Right atrium auricular region (tissue), 2 donors: ENCODE data around the gene RTCB. TPM values are rescaled to one million over a fixed set of nuclear protein-coding genes. Genes with fewer than 3 reads are reported as not detected.

Source experiments
- DNase-seq: peaks from one replicate; pipeline ENCODE4 v3.0.0-alpha.2; 2019; ENCODE audit warnings: low spot score
- H3K27ac ChIP-seq, 2 donors: fragments of 200-600 bp; sonication (generic); 1 replicate in 1 of 2; 2 replicates in 1 of 2; pipeline ENCODE4 v1.5.1; 2016 to 2019
- H3K27me3 ChIP-seq, 2 donors: fragments of 200-600 bp; sonication (generic); one replicate each; pipeline versions ENCODE4 v1.5.1 to v1.6.0; 2017 to 2019
- H3K36me3 ChIP-seq: fragments of 200-600 bp; sonication (generic); one replicate; pipeline ENCODE4 v1.5.1; 2016
- H3K4me1 ChIP-seq, 2 donors: fragments of 200-600 bp; sonication (generic); one replicate each; pipeline versions ENCODE4 v1.5.1 to v1.6.0; 2017 to 2019
- H3K4me3 ChIP-seq, 2 donors: fragments of 200-600 bp; sonication (generic); 1 replicate in 1 of 2; 2 replicates in 1 of 2; pipeline ENCODE4 v1.5.1; 2017 to 2019; ENCODE audit warnings: mild to moderate bottlenecking in 1 of 2, moderate library complexity in 1 of 2
- H3K9me3 ChIP-seq, 2 donors: fragments of 200-600 bp; sonication (generic); one replicate each; pipeline ENCODE4 v1.5.1; 2019
- CTCF ChIP-seq, 2 donors: fragments of 200-600 bp; sonication (generic); IDR thresholded peaks; one replicate each; pipeline ENCODE4 v1.5.1; 2019; ENCODE audit warnings: antibody characterized with exemption in 2 of 2
- total RNA-seq, 2 donors: library from RNA; depleted of rRNA; stranded (reverse); fragments of >200 nt; gene quantifications; one replicate each; pipeline ENCODE4 v1.1.0, GENCODE V29; 2016

Gene RTCB
- total RNA-seq, 2 donors from 2014 or later, result 42.9 to 49.3 TPM

DNA sequence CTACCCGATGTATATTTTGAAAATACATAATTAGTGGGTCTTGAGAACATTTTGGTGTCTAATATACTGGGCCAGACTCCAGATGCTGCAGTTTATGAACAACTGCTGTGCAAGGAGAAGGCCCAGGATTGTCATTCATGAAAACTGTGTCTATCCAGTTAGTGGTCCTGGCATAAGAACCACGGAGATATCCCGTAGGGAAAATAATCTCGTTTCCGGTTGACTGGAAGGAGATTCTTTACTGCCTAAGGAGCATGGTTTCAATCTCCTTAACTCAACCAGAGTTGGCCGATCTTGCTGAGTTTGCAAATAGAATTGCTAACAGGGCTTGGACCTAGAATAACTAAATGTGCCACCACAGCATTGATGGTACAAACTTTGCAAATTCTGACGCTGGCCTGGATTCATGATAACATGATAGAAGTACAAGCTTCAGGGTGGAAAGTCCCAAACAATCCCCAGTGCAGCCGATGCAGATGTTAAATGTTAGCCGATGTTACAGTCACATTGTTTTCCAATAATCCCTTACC is 4.6 kb upstream of the RTCB start:
- Histone ChIP-seq H3K36me3 (no peaks in the 10 kb centered on the region), H3K9me3 (no peaks in the 10 kb centered on the region), H3K4me1 (no peaks in the 10 kb centered on the region), H3K27me3 (no peaks in the 10 kb centered on the region), H3K4me3 (no peak overlapping the region), H3K27ac (no peak overlapping the region)
- no peak for DNase-seq
- TF ChIP-seq CTCF (IDR thresholded peaks at IDR 0.05), result no peak

GRCh38 chr22:32414191-32414590 is 2.1 kb upstream of the RTCB start:
- no peaks in the 10 kb centered on the region for H3K36me3 ChIP-seq
- peaks cover 0 to 21% of the 10 kb centered on the region in 2 donors for H3K4me1 ChIP-seq
- no peak overlapping the region for H3K27ac ChIP-seq
- H3K9me3 ChIP-seq, result no peaks in the 10 kb centered on the region
- H3K4me3 ChIP-seq, result no peak overlapping the region
- DNase-seq, result no peak
- TF ChIP-seq CTCF (IDR thresholded peaks at IDR 0.05), result no peak
- no peaks in the 10 kb centered on the region for H3K27me3 ChIP-seq

GRCh38 chr22:32413719-32414118 is 1.7 kb upstream of the RTCB start:
- H3K36me3 ChIP-seq, result peaks cover 3% of the 10 kb centered on the region
- no peaks in the 10 kb centered on the region for H3K9me3 ChIP-seq
- no peak for TF ChIP-seq CTCF (IDR thresholded peaks at IDR 0.05)
- no peak for DNase-seq
- H3K4me1 ChIP-seq, result peaks cover 0 to 21% of the 10 kb centered on the region in 2 donors
- no peaks in the 10 kb centered on the region for H3K27me3 ChIP-seq
- no peak overlapping the region for H3K4me3 ChIP-seq
- no peak overlapping the region for H3K27ac ChIP-seq

DNA sequence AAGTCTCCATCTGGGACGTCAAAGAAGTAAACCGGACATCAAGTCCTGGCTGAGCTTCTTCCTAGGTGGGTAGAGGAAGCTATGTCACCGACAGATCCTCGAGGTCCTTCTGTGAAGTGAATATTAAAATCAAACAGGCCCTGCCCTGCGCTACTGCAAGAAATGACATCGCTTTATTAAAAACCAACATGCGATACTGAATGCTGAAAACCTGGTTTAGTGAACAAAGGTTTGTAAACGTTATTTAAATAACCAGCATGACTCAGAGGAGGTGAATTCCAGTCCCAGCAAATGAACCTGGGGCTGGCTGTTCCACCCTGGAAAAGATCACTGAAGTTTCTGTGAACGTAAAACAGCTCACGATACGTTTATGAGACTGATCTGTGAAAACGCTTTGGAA is 645 bp downstream of the RTCB start:
- Histone ChIP-seq H3K27ac (peak overlapping the region; percentile 65 to 68), H3K27me3 (no peaks in the 10 kb centered on the region), H3K36me3 (peaks cover 25% of the 10 kb centered on the region), H3K4me1 (peaks cover 0 to 21% of the 10 kb centered on the region in 2 donors), H3K4me3 (peak overlapping the region; percentile 89 to 97), H3K9me3 (no peaks in the 10 kb centered on the region)
- no peak for DNase-seq
- no peak for TF ChIP-seq CTCF (IDR thresholded peaks at IDR 0.05)

- Histone ChIP-seq H3K4me3 (peak overlapping the region; percentile 89 to 97), H3K9me3 (no peaks in the 10 kb centered on the region), H3K36me3 (peaks cover 34% of the 10 kb centered on the region), H3K4me1 (peaks cover 0 to 21% of the 10 kb centered on the region in 2 donors), H3K27me3 (no peaks in the 10 kb centered on the region), H3K27ac (no peak overlapping the region)
- DNase-seq, result no peak
- no peak for TF ChIP-seq CTCF (IDR thresholded peaks at IDR 0.05)
Measured at GRCh38 chr22:32410459-32410858, 1.6 kb downstream of the RTCB start.

GRCh38 chr22:32409977-32410376 is 2.1 kb downstream of the RTCB start:
- no peaks in the 10 kb centered on the region for H3K27me3 ChIP-seq
- no peak overlapping the region for H3K27ac ChIP-seq
- H3K4me1 ChIP-seq, result peaks cover 0 to 21% of the 10 kb centered on the region in 2 donors
- peaks cover 38% of the 10 kb centered on the region for H3K36me3 ChIP-seq
- no peaks in the 10 kb centered on the region for H3K9me3 ChIP-seq
- no peak for TF ChIP-seq CTCF (IDR thresholded peaks at IDR 0.05)
- DNase-seq, result no peak
- H3K4me3 ChIP-seq, result no peak overlapping the region
